GM21717 (cell line): ENCODE results near the gene IL10RA.
A peak's percentile ranks its signal among the peaks of the same experiment; 100 is the strongest.

Experiments
- ATAC-seq: cut with Tn5 transposase; IDR thresholded peaks from one replicate; pipeline ENCODE4 v1.9.1; 2021; ENCODE audit warnings: mild to moderate bottlenecking, moderate library complexity; ENCODE audit not compliant: unreplicated experiment

Gene IL10RA

GRCh38 chr11:117989351-117990102 lies 3.3 kb downstream of the IL10RA start:
- no peak for ATAC-seq

GRCh38 chr11:117992136-117992535 lies 5.9 kb downstream of the IL10RA start:
- no peak for ATAC-seq

GRCh38 chr11:117992620-117993019 lies 6.4 kb downstream of the IL10RA start:
- ATAC-seq: no peak

- no peak for ATAC-seq
Measured at GRCh38 chr11:117993988-117994745, 8.0 kb downstream of the IL10RA start.

GRCh38 chr11:117995472-117995871 lies 9.3 kb downstream of the IL10RA start:
- no peak for ATAC-seq

GRCh38 chr11:117996058-117996457 lies 9.9 kb downstream of the IL10RA start:
- no peak for ATAC-seq

GRCh38 chr11:117997406-117997805 lies 11.2 kb downstream of the IL10RA start:
- no peak for ATAC-seq

GRCh38 chr11:117997823-117998579 lies 11.8 kb downstream of the IL10RA start:
- peak; percentile 61 for ATAC-seq

GRCh38 chr11:117998664-117999353 lies 12.6 kb downstream of the IL10RA start:
- ATAC-seq: no peak

- ATAC-seq: no peak
Measured at GRCh38 chr11:117999354-117999993, 13.3 kb downstream of the IL10RA start.

- ATAC-seq: no peak
Measured at GRCh38 chr11:118000067-118000849, 14.1 kb downstream of the IL10RA start.

- ATAC-seq: no peak
Measured at GRCh38 chr11:118000850-118001228, 14.6 kb downstream of the IL10RA start.

- ATAC-seq: no peak
Measured at GRCh38 chr11:118001494-118001971, 15.3 kb downstream of the IL10RA start.

- no peak for ATAC-seq
Measured at GRCh38 chr11:118002010-118002540, 15.9 kb downstream of the IL10RA start.

- no peak for ATAC-seq
Measured at GRCh38 chr11:118002541-118003423, 16.6 kb downstream of the IL10RA start.

- ATAC-seq: no peak
Measured at GRCh38 chr11:118003456-118003855, 17.3 kb downstream of the IL10RA start.

GRCh38 chr11:118004543-118005223 lies 18.5 kb downstream of the IL10RA start:
- no peak for ATAC-seq
